A549 (cell line): ENCODE data around the gene PRKAR1B. TPM values are rescaled to one million over a fixed set of nuclear protein-coding genes. Genes with fewer than 3 reads are reported as not detected.

Experiments
- ATAC-seq, 2 experiments: fragments of 200-7000 bp in 1 of 2; fragments of >200 bp in 1 of 2; cut with Nextera tagmentation in 1 of 2; cut with Tn5 transposase in 1 of 2; 3 replicates each; pipeline versions ENCODE4 v1.8.0 to v1.9.1; 2018 to 2020; ENCODE audit warnings: mild to moderate bottlenecking in 1 of 2, moderate library complexity in 1 of 2
- CTCF ChIA-PET: fragments of 300-600 bp; sonication (Branson Sonifier 250); formaldehyde crosslinking; extraction: SDS; loops from one replicate; lab custom pipeline; 2021; ENCODE audit warnings: antibody characterized with exemption, inconsistent platforms; lab: Yijun Ruan, JAX
- POLR2A ChIA-PET: fragments of 350-600 bp; formaldehyde crosslinking; extraction: SDS; loops from one replicate; lab custom pipeline; 2021; ENCODE audit warnings: antibody characterized with exemption, inconsistent platforms; lab: Yijun Ruan, JAX
- DNase-seq, 2 experiments: peaks; one replicate each; pipeline versions ENCODE4 v3.0.0 to v3.0.0-alpha.2; 2011 to 2016; ENCODE audit warnings: low read depth in 1 of 2, low spot score in 1 of 2
- FAIRE-seq: peaks from 2 replicates; lab custom pipeline; 2011; peaks lifted over from hg19 to GRCh38; lab: Jason Lieb, UNC
- H3K27ac ChIP-seq, 2 experiments: fragments of >200 bp; sonication (Bioruptor Twin); formaldehyde crosslinking; 3 replicates each; pipeline ENCODE4 v1.5.1; 2016 to 2017
- H3K4me1 ChIP-seq: fragments of >200 bp; sonication (Bioruptor Twin); formaldehyde crosslinking; 3 replicates; pipeline ENCODE4 v1.6.1; 2016
- H3K4me2 ChIP-seq: fragments of >200 bp; sonication (Bioruptor Twin); formaldehyde crosslinking; 3 replicates; pipeline ENCODE4 v1.6.1; 2016
- H3K4me3 ChIP-seq: fragments of >200 bp; sonication (Bioruptor Twin); formaldehyde crosslinking; 3 replicates; pipeline ENCODE4 v1.5.1; 2016
- H3K9me3 ChIP-seq: fragments of >200 bp; sonication (Bioruptor Twin); formaldehyde crosslinking; 3 replicates; pipeline ENCODE4 v1.6.1; 2016
- CBX2 ChIP-seq: fragments of 200-600 bp; sonication (generic); IDR thresholded peaks from 2 replicates; pipeline ENCODE4 v1.6.1; 2016; ENCODE audit warnings: low read depth, mild to moderate bottlenecking, borderline replicate concordance
- CHD2 ChIP-seq: fragments of 150-350 bp; IDR thresholded peaks from 2 replicates; pipeline ENCODE4 v1.6.1; 2014; ENCODE audit warnings: low read length; ENCODE audit not compliant: partially characterized antibody
- CHD4 ChIP-seq: fragments of 200-600 bp; sonication (generic); IDR thresholded peaks from 2 replicates; pipeline ENCODE4 v1.6.1; 2016; ENCODE audit warnings: antibody characterized with exemption, mild to moderate bottlenecking, borderline replicate concordance
- HOXB5 ChIP-seq: fragments of 250-450 bp; sonication (Bioruptor Pico); IDR thresholded peaks from 2 replicates; pipeline ENCODE4 v1.5.0; 2020; ENCODE audit warnings: mild to moderate bottlenecking, moderate library complexity
- NFE2L2 ChIP-seq: fragments of 150-350 bp; conservative IDR thresholded peaks from 2 replicates; pipeline ENCODE4 v1.6.1; 2014; ENCODE audit warnings: low read length
- NR3C1 ChIP-seq: fragments of >200 bp; sonication (Bioruptor Twin); formaldehyde crosslinking; IDR thresholded peaks from 3 replicates; pipeline ENCODE4 v1.6.1; 2017
- PHF8 ChIP-seq: fragments of 200-600 bp; sonication (generic); IDR thresholded peaks from 2 replicates; pipeline ENCODE4 v1.6.1; 2016; ENCODE audit warnings: low read depth, mild to moderate bottlenecking, antibody characterized with exemption, moderate library complexity, borderline replicate concordance
- POLR2AphosphoS2 ChIP-seq: conservative IDR thresholded peaks from 2 replicates; pipeline ENCODE4 v1.6.1; 2012; ENCODE audit warnings: low read length, improper control_type of control experiment, inconsistent platforms
- RCOR1 ChIP-seq: fragments of 150-350 bp; IDR thresholded peaks from 2 replicates; pipeline ENCODE4 v1.6.1; 2014; ENCODE audit warnings: antibody characterized with exemption, low read length, low read depth
- SMC3 ChIP-seq: fragments of >200 bp; sonication (Bioruptor Twin); formaldehyde crosslinking; IDR thresholded peaks from 3 replicates; pipeline ENCODE4 v1.6.1; 2018; ENCODE audit warnings: inconsistent platforms
- ZC3H11A ChIP-seq: fragments of 450-650 bp; IDR thresholded peaks from 2 replicates; pipeline ENCODE4 v1.6.1; 2014; ENCODE audit warnings: antibody characterized with exemption, mild to moderate bottlenecking
- ZNF302 ChIP-seq: fragments of 250-450 bp; sonication (Bioruptor Pico); IDR thresholded peaks from 2 replicates; pipeline ENCODE4 v1.9.0; 2021; ENCODE audit warnings: inconsistent platforms, mild to moderate bottlenecking, moderate library complexity
- WGBS: methylation state at CpG from one replicate; pipeline ENCODE4 v1.1.6; 2017; ENCODE audit errors: missing lambda C conversion rate; 5-methylcytosine and 5-hydroxymethylcytosine counted together
- polyA plus RNA-seq, 4 experiments: library from polyadenylated mRNA; depleted of rRNA in 3 of 4; stranded (reverse); fragments of >200 nt; fragmentation: RNase III in 1 of 4; extraction: RNeasy Plus Mini Kit Qiagen cat#74134 plus additional on column Dnase treatment in 1 of 4; gene quantifications; 2 replicates in 3 of 4; 3 replicates in 1 of 4; pipeline ENCODE4 v1.2.3, GENCODE V29; 2011 to 2017
- TF ChIP-seq, protein P1 (sequence below): fragments of 150-350 bp; IDR thresholded peaks from 2 replicates; pipeline ENCODE4 v1.6.1; 2014; ENCODE audit warnings: low read depth, mild to moderate bottlenecking, low read length
- TF ChIP-seq, protein P2 (sequence below): fragments of >200 bp; sonication (Bioruptor Twin); formaldehyde crosslinking; IDR thresholded peaks from 3 replicates; pipeline ENCODE4 v1.5.1; 2016
- TF ChIP-seq, protein P3 (sequence below): IDR thresholded peaks from 2 replicates; pipeline ENCODE4 v1.6.1; 2012; ENCODE audit warnings: low read depth, borderline replicate concordance
- TF ChIP-seq, protein P4 (sequence below): fragments of >200 bp; sonication (Bioruptor Twin); formaldehyde crosslinking; IDR thresholded peaks from 2 replicates; pipeline ENCODE4 v1.6.1; 2016
- TF ChIP-seq, protein P5 (sequence below): fragments of 450-650 bp; IDR thresholded peaks from 2 replicates; pipeline ENCODE4 v1.6.1; 2014; ENCODE audit warnings: antibody characterized with exemption
- TF ChIP-seq, protein P6 (sequence below): fragments of >200 bp; sonication (Bioruptor Twin); formaldehyde crosslinking; IDR thresholded peaks from 3 replicates; pipeline ENCODE4 v1.6.1; 2016
- TF ChIP-seq, protein P7 (sequence below): IDR thresholded peaks from 2 replicates; pipeline ENCODE4 v1.6.1; 2012

The PRKAR1B gene
- polyA plus RNA-seq, 2 of the 4 experiments (the other 2 are of a cell fraction) = 10.1 to 33.7 TPM

DNA sequence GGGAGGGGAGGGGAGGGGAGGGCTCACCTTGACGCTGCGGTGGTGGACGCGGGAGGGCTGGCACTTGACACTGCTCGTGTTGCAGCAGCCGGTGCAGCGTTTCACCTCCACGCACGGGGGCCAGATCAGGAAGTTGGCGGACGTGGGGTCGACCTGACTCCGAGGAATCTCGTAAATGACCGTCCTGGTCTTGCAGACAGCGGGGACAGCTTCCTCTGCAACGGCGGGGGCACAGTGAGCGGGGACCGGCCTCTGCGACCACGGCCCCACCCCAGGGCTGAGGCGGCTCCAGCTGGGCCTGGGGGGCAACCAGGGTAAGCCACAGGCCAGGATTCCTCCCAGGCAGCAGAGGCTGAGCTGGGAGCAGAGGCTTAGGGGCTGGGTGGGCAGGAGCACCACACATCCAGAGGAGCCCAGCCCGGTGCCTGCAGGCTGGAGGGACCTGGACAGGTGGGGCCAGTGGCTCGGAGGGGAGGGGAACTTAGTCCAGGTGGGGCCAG is 216.2 kb downstream of the PRKAR1B start (continued):
- TF ChIP-seq, protein P1, sequence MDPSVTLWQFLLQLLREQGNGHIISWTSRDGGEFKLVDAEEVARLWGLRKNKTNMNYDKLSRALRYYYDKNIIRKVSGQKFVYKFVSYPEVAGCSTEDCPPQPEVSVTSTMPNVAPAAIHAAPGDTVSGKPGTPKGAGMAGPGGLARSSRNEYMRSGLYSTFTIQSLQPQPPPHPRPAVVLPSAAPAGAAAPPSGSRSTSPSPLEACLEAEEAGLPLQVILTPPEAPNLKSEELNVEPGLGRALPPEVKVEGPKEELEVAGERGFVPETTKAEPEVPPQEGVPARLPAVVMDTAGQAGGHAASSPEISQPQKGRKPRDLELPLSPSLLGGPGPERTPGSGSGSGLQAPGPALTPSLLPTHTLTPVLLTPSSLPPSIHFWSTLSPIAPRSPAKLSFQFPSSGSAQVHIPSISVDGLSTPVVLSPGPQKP = no peak
- TF ChIP-seq, all 56 proteins: peak for 0

DNA sequence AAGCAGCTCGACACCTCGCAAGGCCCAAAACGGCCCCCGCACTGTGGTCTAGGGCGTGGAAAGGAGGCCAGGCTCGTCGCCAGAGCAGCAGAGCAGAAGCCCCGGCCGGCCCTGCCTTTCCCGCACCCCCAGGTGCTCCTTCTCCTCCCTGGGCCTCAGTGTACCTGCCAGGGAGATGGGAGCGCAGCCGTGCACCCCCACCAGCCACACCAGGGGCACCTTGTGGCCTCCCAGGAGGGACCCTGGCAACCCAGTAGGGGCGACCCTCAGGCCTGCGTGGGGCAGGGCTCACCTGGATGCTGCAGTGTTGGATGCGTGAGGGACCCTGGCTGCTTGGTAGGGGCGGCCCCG is 217.0 kb downstream of the PRKAR1B start:
- H3K4me2 ChIP-seq = no peak overlapping the region
- no peaks in the 10 kb centered on the region for H3K9me3 ChIP-seq
- 94% methylated on average over 12 of the region's 17 CpGs for WGBS
- no peak overlapping the region for H3K27ac ChIP-seq
- FAIRE-seq (no peak), DNase-seq (no peak), ATAC-seq (no peak)
- POLR2A ChIA-PET = no interaction called here
- TF ChIP-seq, protein P2, sequence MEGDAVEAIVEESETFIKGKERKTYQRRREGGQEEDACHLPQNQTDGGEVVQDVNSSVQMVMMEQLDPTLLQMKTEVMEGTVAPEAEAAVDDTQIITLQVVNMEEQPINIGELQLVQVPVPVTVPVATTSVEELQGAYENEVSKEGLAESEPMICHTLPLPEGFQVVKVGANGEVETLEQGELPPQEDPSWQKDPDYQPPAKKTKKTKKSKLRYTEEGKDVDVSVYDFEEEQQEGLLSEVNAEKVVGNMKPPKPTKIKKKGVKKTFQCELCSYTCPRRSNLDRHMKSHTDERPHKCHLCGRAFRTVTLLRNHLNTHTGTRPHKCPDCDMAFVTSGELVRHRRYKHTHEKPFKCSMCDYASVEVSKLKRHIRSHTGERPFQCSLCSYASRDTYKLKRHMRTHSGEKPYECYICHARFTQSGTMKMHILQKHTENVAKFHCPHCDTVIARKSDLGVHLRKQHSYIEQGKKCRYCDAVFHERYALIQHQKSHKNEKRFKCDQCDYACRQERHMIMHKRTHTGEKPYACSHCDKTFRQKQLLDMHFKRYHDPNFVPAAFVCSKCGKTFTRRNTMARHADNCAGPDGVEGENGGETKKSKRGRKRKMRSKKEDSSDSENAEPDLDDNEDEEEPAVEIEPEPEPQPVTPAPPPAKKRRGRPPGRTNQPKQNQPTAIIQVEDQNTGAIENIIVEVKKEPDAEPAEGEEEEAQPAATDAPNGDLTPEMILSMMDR = no peak
- TF ChIP-seq ZNF302 = no peak
- TF ChIP-seq NFE2L2 = no peak
- TF ChIP-seq, protein P3, sequence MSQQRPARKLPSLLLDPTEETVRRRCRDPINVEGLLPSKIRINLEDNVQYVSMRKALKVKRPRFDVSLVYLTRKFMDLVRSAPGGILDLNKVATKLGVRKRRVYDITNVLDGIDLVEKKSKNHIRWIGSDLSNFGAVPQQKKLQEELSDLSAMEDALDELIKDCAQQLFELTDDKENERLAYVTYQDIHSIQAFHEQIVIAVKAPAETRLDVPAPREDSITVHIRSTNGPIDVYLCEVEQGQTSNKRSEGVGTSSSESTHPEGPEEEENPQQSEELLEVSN = no peak
- no peak for TF ChIP-seq POLR2AphosphoS2
- no peak for TF ChIP-seq HOXB5
- TF ChIP-seq, protein P4, sequence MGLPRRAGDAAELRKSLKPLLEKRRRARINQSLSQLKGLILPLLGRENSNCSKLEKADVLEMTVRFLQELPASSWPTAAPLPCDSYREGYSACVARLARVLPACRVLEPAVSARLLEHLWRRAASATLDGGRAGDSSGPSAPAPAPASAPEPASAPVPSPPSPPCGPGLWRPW = no peak
- TF ChIP-seq CHD2 = no peak
- TF ChIP-seq, protein P5, sequence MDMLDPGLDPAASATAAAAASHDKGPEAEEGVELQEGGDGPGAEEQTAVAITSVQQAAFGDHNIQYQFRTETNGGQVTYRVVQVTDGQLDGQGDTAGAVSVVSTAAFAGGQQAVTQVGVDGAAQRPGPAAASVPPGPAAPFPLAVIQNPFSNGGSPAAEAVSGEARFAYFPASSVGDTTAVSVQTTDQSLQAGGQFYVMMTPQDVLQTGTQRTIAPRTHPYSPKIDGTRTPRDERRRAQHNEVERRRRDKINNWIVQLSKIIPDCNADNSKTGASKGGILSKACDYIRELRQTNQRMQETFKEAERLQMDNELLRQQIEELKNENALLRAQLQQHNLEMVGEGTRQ = no peak
- TF ChIP-seq ZC3H11A = no peak
- TF ChIP-seq NR3C1 = no peak
- TF ChIP-seq CHD4 = no peak
- TF ChIP-seq PHF8 = no peak
- no peak for TF ChIP-seq SMC3
- no peak for TF ChIP-seq RCOR1
- TF ChIP-seq, protein P6, sequence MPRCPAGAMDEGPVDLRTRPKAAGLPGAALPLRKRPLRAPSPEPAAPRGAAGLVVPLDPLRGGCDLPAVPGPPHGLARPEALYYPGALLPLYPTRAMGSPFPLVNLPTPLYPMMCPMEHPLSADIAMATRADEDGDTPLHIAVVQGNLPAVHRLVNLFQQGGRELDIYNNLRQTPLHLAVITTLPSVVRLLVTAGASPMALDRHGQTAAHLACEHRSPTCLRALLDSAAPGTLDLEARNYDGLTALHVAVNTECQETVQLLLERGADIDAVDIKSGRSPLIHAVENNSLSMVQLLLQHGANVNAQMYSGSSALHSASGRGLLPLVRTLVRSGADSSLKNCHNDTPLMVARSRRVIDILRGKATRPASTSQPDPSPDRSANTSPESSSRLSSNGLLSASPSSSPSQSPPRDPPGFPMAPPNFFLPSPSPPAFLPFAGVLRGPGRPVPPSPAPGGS = no peak
- no peak for TF ChIP-seq CBX2
- TF ChIP-seq, protein P7, sequence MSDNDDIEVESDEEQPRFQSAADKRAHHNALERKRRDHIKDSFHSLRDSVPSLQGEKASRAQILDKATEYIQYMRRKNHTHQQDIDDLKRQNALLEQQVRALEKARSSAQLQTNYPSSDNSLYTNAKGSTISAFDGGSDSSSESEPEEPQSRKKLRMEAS = no peak
- H3K4me1 ChIP-seq = peaks cover 12% of the 10 kb centered on the region
- CTCF ChIA-PET = no interaction called here
- H3K4me3 ChIP-seq = no peak overlapping the region
